GM21786 (cell line): ENCODE measurements around the gene TMEM108.

Experiments
- ATAC-seq: cut with Tn5 transposase; IDR thresholded peaks from one replicate; pipeline ENCODE4 v1.9.1; 2021; ENCODE audit not compliant: unreplicated experiment

Gene TMEM108

DNA sequence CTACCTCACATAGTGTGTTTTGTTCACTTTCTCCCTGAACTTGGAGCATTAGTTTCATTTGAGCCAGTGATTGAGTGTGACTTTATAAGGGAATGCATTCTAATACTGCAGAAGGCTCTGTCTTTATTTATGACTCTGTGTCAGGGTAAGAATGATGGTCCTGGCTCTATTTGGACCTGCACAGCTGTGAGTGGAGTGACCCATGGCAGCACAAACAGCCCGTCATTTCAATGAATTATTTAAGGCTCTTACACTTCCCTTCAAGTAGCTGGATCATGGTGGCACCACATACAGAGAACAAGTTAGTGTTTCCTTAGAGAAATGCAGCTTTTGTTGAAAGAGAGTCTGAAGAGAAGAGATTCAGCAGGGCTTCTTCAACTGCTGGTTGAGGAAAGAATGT is 16.4 kb downstream of the TMEM108 start:
- ATAC-seq, result no peak

- no peak for ATAC-seq
These were observed 17.1 kb downstream of the TMEM108 start for GRCh38 chr3:133055339-133055738.

- ATAC-seq, result no peak
These were observed 20.1 kb downstream of the TMEM108 start for GRCh38 chr3:133058243-133058642.

DNA sequence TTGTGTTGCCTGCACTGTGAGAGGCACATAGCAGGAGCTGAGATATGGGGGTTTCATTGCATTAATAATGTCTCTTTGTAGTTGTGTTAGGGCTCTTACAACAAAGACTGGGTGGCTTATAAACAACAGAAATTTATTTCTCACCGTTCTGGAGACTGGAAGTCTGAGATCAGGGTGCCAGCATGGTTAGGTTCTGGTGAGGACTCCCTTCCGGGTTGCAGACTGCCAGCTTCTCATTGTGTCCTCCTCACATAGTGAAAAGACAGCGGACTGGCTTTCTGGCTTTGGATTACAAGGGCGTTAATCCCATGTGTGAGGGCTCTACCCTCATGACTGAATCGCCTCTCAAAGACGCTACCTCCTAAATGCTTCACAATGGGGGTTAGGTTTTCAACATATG is 20.6 kb downstream of the TMEM108 start:
- no peak for ATAC-seq

GRCh38 chr3:133065193-133065961 is 27.2 kb downstream of the TMEM108 start:
- no peak for ATAC-seq

- ATAC-seq, result no peak
These were observed 27.8 kb downstream of the TMEM108 start for GRCh38 chr3:133066026-133066425.

DNA sequence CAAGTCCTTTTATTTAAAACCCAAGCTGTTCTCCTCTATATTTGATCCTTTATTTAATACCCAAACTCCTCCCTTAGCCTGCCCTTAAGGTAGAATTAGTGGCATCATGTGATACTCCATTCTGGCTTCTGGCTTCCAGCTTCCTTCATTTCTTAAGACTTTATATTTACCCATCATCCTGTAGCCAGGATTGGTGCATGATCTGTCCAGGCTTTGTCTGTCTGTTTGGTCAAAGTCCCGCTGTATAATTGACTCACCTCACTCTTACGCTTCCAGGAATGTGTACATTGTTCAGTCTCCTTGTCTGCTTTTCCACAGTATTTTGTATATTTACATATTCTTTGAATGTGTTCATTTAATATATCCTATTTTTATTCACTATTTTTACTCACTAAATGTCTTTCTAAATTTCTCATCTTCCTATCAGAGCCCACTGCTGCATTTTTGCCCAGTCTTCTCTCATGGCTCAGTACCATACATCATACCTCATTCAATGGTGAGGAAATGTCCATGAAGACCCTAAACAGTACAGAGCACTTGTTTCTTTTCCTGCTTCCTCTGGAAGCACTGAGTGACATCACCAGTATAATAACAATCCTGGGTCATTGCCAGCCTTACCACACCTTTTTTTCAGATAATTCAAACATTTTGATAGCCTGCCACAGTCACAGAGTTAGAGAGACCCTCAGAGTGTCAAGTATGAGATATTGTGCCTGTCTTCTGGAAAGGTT is 31.5 kb downstream of the TMEM108 start:
- no peak for ATAC-seq

DNA sequence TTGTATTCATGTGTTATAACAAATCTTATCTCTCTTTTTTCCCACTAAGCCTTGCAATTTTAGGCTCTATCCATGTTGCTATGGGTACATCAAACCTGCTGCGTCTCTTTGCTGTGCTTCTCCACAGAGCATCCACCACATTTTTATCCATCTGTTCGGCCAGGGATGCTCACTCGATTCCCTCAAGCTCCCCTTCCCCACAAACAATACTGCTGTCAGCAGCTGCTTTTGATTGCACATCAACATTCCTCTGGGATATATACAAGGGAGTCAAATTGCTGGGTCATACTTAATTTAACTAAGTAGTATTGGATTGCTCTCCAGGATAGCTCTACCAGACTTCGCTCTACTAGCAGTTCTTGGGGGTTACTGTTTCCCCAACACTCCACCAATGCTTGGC is 36.8 kb downstream of the TMEM108 start:
- ATAC-seq, result no peak

- no peak for ATAC-seq
These were observed 39.5 kb downstream of the TMEM108 start for GRCh38 chr3:133077688-133078087.

DNA sequence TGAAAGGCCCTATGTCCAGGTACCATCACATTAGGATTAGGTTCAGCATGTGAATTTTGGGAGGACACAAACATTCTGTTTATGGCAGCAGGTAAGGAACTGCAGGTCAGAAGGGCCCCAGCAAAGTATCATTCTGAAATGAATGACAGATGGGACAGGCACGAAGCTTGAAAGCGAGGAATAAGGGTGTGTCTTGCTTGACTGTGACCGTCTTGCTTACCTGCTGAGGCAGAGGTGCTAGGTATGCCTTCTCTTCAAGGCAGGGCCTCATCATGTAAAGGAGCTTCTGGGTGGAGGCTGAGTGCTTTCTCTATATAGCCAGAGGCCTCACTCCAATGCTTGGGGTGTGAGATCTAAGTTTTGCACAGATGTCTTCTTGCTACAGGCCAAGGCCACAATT is 41.4 kb downstream of the TMEM108 start:
- no peak for ATAC-seq

DNA sequence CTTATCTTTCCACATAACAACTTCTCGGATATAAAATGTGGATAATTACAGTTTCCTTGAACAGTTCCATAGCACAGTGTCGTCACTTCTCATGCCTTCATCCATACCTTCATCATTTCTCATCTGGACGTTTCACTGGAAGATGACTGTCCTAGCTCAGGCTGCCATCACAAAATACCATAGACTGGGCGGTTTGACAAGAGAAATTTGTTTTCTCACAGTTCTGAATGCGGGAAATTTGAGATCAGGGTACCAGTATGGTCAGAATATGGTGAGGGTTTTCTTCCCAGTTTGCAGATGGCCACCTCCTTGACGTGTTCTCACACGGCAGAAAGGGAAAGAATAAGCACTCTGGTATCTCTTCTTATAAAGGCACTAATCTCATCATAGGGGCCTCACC is 42.8 kb downstream of the TMEM108 start:
- no peak for ATAC-seq

GRCh38 chr3:133083395-133083794 is 45.2 kb downstream of the TMEM108 start:
- no peak for ATAC-seq

GRCh38 chr3:133089906-133090485 is 51.8 kb downstream of the TMEM108 start:
- no peak for ATAC-seq

GRCh38 chr3:133092681-133093080 is 54.5 kb downstream of the TMEM108 start:
- ATAC-seq, result no peak

GRCh38 chr3:133093366-133093765 is 55.2 kb downstream of the TMEM108 start:
- ATAC-seq, result no peak

GRCh38 chr3:133096900-133097613 is 58.9 kb downstream of the TMEM108 start:
- ATAC-seq, result no peak

DNA sequence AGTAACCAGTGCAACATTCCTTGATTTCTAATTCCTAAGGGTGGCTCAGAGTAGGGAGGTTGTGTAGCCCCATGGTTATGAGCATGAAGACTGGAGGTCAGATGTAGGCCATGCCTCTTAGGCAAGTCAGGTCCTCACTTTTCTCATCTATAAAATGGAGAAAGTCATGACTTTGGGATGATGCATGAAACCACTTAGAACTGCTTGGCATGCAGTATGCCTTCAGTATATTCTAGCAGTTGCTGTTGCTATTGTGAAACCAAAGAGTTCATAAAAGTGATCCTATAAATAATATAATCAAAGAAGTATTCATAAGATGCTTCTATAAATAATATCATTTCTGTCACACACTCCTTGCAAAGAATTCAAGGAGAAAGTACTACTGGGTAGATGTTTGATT is 65.5 kb downstream of the TMEM108 start:
- ATAC-seq, result no peak

DNA sequence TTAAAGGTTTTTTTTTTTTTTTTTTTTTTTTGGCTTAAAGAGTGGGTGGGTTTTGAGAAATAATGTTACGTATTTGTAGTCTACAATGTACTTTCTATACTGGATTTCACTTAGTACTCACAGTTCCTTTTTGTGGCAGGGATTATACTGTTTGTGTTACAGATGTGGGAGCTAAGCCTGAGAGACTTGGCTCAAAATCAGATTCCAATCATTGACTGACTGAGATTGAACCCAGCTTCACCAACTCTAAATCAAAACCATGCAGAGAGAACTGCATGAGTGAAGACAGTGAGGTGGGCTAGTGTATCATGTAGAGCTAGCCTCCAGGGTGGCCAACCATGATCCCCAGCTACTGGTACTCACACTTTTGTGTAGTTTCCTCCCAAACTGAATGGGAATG is 68.0 kb downstream of the TMEM108 start:
- no peak for ATAC-seq

GRCh38 chr3:133112666-133113065 is 74.5 kb downstream of the TMEM108 start:
- no peak for ATAC-seq

- no peak for ATAC-seq
These were observed 75.3 kb downstream of the TMEM108 start for GRCh38 chr3:133113526-133113925.

DNA sequence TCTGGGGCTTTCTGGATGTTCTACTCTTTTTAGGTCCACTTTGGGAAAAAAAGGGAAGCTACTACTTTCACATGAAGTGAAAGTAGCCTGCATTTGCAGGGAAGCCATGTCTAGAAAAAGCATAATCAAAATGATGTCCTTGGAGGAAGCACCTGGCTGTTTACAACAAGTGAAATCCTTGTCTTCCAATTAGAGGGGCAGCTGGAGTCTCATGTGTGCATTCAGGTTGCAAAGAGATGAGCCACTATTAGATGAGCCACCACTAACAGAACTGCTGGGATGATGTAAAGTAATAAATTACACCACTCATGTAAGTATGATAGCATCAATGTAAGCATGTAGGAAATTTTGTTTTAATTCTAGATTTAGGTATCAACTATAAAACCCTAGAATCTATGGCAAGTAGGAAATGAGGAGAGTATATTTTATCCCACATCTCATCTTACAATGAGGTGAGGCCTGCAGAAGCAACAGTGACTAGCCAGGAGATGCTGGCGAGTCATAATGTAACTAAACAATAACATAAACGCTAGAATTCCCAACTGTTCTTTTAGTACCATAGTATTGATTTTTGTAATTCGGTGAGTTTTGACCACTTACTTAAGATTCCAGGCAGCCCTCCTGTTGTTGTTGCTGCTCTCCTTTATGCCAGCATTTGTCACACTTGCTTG is 75.9 kb downstream of the TMEM108 start:
- no peak for ATAC-seq
